H1 (cell line): ENCODE results near the gene OR5AC2. TPM values are rescaled to one million over a fixed set of nuclear protein-coding genes. Genes with fewer than 3 reads are reported as not detected.

Source experiments
- CHD2 ChIP-seq: IDR thresholded peaks from 2 replicates; pipeline ENCODE4 v1.6.1; 2012; ENCODE audit warnings: low read length, improper control_type of control experiment
- CREB1 ChIP-seq: IDR thresholded peaks from 2 replicates; pipeline ENCODE4 v1.6.1; 2012; ENCODE audit warnings: inconsistent platforms
- FOSL1 ChIP-seq: IDR thresholded peaks from 2 replicates; pipeline ENCODE4 v1.6.1; 2011; ENCODE audit warnings: mild to moderate bottlenecking, low read depth, low read length, moderate library complexity; ENCODE audit not compliant: insufficient read depth
- JUN ChIP-seq: IDR thresholded peaks from 2 replicates; pipeline ENCODE4 v1.6.1; 2011; ENCODE audit warnings: low read depth, mild to moderate bottlenecking, improper control_type of control experiment, low read length
- KDM4A ChIP-seq: IDR thresholded peaks from one replicate; pipeline ENCODE4 v1.7.1; 2012; ENCODE audit warnings: low read depth, mild to moderate bottlenecking, moderate library complexity, low read length, inconsistent platforms; ENCODE audit not compliant: severe bottlenecking
- KDM5A ChIP-seq: fragments of 200-600 bp; IDR thresholded peaks from 2 replicates; pipeline ENCODE4 v1.7.1; 2012; ENCODE audit warnings: mild to moderate bottlenecking, low read length, inconsistent platforms, mixed read lengths
- NRF1 ChIP-seq: IDR thresholded peaks from 2 replicates; pipeline ENCODE4 v1.6.1; 2011; ENCODE audit warnings: mild to moderate bottlenecking, low read depth, low read length, improper control_type of control experiment
- PHF8 ChIP-seq: fragments of 200-600 bp; sonication (generic); conservative IDR thresholded peaks from 2 replicates; pipeline ENCODE4 v1.7.1; 2012; ENCODE audit warnings: low read depth, mild to moderate bottlenecking, inconsistent platforms, low read length, moderate library complexity
- TBP ChIP-seq: IDR thresholded peaks from 2 replicates; pipeline ENCODE4 v1.6.1; 2011; ENCODE audit warnings: low read depth, low read length, improper control_type of control experiment
- polyA plus RNA-seq, 7 experiments: library from polyadenylated mRNA; depleted of rRNA in 3 of 7; stranded (reverse) in 5 of 7; unstranded in 2 of 7; fragments of >200 nt in 5 of 7; fragments of 200-250 nt in 2 of 7; gene quantifications; 1 replicate in 5 of 7; 2 replicates in 1 of 7; 4 replicates in 1 of 7; pipeline versions ENCODE4 v1.2.1 to v1.2.3, GENCODE V29; 2011 to 2013; ENCODE audit warnings: missing spikeins in 2 of 7, mixed read lengths in 2 of 7
- total RNA-seq: library from RNA; stranded (reverse); fragmentation: NEBNext Ultra II Directional; extraction: Animal tissue kit (Norgen Biotek cat#: 25700); gene quantifications from 2 replicates; pipeline ENCODE4 v1.2.1, GENCODE V29; 2021
- TF ChIP-seq, protein P1 (sequence below): fragments of 300-600 bp; sonication (generic); IDR thresholded peaks from 2 replicates; pipeline ENCODE4 v1.7.1; 2012; ENCODE audit warnings: low read length, moderate library complexity, mild to moderate bottlenecking, inconsistent platforms; ENCODE audit not compliant: insufficient replicate concordance

Gene OR5AC2
- total and polyA plus RNA-seq, 2 of the 8 experiments (the other 6 are each of a cell fraction or from before 2014, with no cell fraction given): not detected

DNA sequence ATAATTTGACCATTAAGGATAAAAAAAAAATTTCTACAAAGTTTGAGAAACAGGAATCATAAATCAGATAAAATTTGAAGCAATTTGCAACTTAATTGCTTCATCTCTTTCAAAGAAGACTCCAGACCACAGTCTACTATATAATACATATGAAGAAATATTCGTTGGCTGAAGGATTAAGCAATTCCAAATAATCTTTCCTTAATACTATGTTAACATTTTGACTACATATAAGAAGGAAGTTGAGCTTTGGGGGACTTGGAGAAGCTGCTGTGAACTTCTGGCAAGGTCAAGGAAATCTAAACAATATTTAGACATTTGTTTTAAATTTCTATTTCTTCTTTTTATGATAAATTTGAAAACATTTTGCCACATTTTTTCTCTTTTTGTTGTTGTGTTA is 38.4 kb upstream of the OR5AC2 start (continued):
- TF ChIP-seq, protein P1, sequence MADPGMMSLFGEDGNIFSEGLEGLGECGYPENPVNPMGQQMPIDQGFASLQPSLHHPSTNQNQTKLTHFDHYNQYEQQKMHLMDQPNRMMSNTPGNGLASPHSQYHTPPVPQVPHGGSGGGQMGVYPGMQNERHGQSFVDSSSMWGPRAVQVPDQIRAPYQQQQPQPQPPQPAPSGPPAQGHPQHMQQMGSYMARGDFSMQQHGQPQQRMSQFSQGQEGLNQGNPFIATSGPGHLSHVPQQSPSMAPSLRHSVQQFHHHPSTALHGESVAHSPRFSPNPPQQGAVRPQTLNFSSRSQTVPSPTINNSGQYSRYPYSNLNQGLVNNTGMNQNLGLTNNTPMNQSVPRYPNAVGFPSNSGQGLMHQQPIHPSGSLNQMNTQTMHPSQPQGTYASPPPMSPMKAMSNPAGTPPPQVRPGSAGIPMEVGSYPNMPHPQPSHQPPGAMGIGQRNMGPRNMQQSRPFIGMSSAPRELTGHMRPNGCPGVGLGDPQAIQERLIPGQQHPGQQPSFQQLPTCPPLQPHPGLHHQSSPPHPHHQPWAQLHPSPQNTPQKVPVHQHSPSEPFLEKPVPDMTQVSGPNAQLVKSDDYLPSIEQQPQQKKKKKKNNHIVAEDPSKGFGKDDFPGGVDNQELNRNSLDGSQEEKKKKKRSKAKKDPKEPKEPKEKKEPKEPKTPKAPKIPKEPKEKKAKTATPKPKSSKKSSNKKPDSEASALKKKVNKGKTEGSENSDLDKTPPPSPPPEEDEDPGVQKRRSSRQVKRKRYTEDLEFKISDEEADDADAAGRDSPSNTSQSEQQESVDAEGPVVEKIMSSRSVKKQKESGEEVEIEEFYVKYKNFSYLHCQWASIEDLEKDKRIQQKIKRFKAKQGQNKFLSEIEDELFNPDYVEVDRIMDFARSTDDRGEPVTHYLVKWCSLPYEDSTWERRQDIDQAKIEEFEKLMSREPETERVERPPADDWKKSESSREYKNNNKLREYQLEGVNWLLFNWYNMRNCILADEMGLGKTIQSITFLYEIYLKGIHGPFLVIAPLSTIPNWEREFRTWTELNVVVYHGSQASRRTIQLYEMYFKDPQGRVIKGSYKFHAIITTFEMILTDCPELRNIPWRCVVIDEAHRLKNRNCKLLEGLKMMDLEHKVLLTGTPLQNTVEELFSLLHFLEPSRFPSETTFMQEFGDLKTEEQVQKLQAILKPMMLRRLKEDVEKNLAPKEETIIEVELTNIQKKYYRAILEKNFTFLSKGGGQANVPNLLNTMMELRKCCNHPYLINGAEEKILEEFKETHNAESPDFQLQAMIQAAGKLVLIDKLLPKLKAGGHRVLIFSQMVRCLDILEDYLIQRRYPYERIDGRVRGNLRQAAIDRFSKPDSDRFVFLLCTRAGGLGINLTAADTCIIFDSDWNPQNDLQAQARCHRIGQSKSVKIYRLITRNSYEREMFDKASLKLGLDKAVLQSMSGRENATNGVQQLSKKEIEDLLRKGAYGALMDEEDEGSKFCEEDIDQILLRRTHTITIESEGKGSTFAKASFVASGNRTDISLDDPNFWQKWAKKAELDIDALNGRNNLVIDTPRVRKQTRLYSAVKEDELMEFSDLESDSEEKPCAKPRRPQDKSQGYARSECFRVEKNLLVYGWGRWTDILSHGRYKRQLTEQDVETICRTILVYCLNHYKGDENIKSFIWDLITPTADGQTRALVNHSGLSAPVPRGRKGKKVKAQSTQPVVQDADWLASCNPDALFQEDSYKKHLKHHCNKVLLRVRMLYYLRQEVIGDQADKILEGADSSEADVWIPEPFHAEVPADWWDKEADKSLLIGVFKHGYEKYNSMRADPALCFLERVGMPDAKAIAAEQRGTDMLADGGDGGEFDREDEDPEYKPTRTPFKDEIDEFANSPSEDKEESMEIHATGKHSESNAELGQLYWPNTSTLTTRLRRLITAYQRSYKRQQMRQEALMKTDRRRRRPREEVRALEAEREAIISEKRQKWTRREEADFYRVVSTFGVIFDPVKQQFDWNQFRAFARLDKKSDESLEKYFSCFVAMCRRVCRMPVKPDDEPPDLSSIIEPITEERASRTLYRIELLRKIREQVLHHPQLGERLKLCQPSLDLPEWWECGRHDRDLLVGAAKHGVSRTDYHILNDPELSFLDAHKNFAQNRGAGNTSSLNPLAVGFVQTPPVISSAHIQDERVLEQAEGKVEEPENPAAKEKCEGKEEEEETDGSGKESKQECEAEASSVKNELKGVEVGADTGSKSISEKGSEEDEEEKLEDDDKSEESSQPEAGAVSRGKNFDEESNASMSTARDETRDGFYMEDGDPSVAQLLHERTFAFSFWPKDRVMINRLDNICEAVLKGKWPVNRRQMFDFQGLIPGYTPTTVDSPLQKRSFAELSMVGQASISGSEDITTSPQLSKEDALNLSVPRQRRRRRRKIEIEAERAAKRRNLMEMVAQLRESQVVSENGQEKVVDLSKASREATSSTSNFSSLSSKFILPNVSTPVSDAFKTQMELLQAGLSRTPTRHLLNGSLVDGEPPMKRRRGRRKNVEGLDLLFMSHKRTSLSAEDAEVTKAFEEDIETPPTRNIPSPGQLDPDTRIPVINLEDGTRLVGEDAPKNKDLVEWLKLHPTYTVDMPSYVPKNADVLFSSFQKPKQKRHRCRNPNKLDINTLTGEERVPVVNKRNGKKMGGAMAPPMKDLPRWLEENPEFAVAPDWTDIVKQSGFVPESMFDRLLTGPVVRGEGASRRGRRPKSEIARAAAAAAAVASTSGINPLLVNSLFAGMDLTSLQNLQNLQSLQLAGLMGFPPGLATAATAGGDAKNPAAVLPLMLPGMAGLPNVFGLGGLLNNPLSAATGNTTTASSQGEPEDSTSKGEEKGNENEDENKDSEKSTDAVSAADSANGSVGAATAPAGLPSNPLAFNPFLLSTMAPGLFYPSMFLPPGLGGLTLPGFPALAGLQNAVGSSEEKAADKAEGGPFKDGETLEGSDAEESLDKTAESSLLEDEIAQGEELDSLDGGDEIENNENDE: no peak
- TF ChIP-seq TBP (no peak), KDM5A (no peak), KDM4A (no peak), NRF1 (no peak), FOSL1 (no peak), JUN (no peak), CHD2 (no peak), CREB1 (no peak), PHF8 (no peak)
